ENCODE measurements around the gene ZNF460.

- TF ChIP-seq EZH2 (IDR thresholded peaks at IDR 0.05; ENCODE audit: low read length, unreplicated experiment) (no peak), CTCF (conservative IDR thresholded peaks at IDR 0.05; ENCODE audit: low read depth, low read length) (no peak), EZH2phosphoT487 (IDR thresholded peaks at IDR 0.05; ENCODE audit: borderline replicate concordance, low read length) (no peak)
Measured at GRCh38 chr19:57239982-57240310, 40.3 kb upstream of the ZNF460 start.

Measured in PC-3 (cell line).